Neural cell (in vitro differentiated cells): Measurements from ENCODE around the gene NEK4. TPM values are rescaled to one million over a fixed set of nuclear protein-coding genes. Genes with fewer than 3 reads are reported as not detected.
"Not testable (repeated sequence)": the region's sequence is repeated elsewhere in the genome, so short reads cannot be mapped to it uniquely, and the experiment has no call there.

Source experiments
- H2AFZ ChIP-seq: fragments of 200-600, 300-800 bp; sonication (generic), shearing (Covaris generic); 2 replicates; pipeline ENCODE4 v1.6.0; 2014; ENCODE audit warnings: low read depth, mild to moderate bottlenecking, antibody characterized with exemption, low read length, moderate library complexity
- H3F3A ChIP-seq: fragments of 200-600 bp; shearing (Covaris generic); 2 replicates; pipeline ENCODE4 v1.6.1; 2016; ENCODE audit warnings: mild to moderate bottlenecking, moderate library complexity, mixed read lengths, antibody characterized with exemption, low read length; ENCODE audit not compliant: insufficient read depth, poor library complexity, severe bottlenecking
- H3K27ac ChIP-seq: fragments of 200-600, 300-800 bp; sonication (generic), shearing (Covaris generic); 2 replicates; pipeline ENCODE4 v1.5.1; 2014; ENCODE audit warnings: mild to moderate bottlenecking, low read length, moderate library complexity
- H3K27me3 ChIP-seq: fragments of 300-800, 200-600 bp; sonication (generic), shearing (Covaris generic); 2 replicates; pipeline ENCODE4 v1.6.0; 2014; ENCODE audit warnings: mild to moderate bottlenecking, low read depth, low read length, moderate library complexity; ENCODE audit not compliant: insufficient read depth
- H3K36me3 ChIP-seq: fragments of 300-800, 200-600 bp; sonication (generic), shearing (Covaris generic); 2 replicates; pipeline ENCODE4 v1.5.1; 2014; ENCODE audit warnings: mild to moderate bottlenecking, antibody characterized with exemption, low read length, moderate library complexity; ENCODE audit not compliant: insufficient read depth
- H3K4me2 ChIP-seq: fragments of 300-800, 200-600 bp; sonication (generic), shearing (Covaris generic); 2 replicates; pipeline ENCODE4 v1.6.0; 2014; ENCODE audit warnings: mild to moderate bottlenecking, low read length
- H3K4me3 ChIP-seq: fragments of 300-800, 200-600 bp; sonication (generic), shearing (Covaris generic); 2 replicates; pipeline ENCODE4 v1.5.1; 2014; ENCODE audit warnings: mild to moderate bottlenecking, low read length, moderate library complexity
- H3K79me2 ChIP-seq: fragments of 200-600 bp; shearing (Covaris generic); replicated peaks from 2 replicates; pipeline ENCODE4 v1.6.0; 2014; ENCODE audit warnings: mild to moderate bottlenecking, low read length, moderate library complexity; ENCODE audit not compliant: insufficient read depth
- H3K9ac ChIP-seq: fragments of 300-800, 200-600 bp; sonication (generic), shearing (Covaris generic); 2 replicates; pipeline ENCODE4 v1.6.1; 2016; ENCODE audit warnings: mild to moderate bottlenecking, low read length, mixed read lengths
- H3K9me2 ChIP-seq: fragments of 200-600 bp; shearing (Covaris generic); 2 replicates; pipeline ENCODE4 v1.6.1; 2016; ENCODE audit warnings: mild to moderate bottlenecking, low read length, mixed read lengths; ENCODE audit not compliant: insufficient read depth
- H3K9me3 ChIP-seq: fragments of 200-600, 300-800 bp; sonication (generic), shearing (Covaris generic); 2 replicates; pipeline ENCODE4 v1.6.1; 2016; ENCODE audit warnings: mild to moderate bottlenecking, mixed run types, low read length, moderate library complexity, mixed read lengths
- H4K20me1 ChIP-seq: fragments of 200-600 bp; shearing (Covaris generic); 2 replicates; pipeline ENCODE4 v1.6.1; 2016; ENCODE audit warnings: mild to moderate bottlenecking, mixed run types; ENCODE audit not compliant: insufficient read depth
- CTCF ChIP-seq: fragments of 450-650 bp; IDR thresholded peaks from 2 replicates; pipeline ENCODE4 v1.5.1; 2014; ENCODE audit warnings: antibody characterized with exemption, mild to moderate bottlenecking, moderate library complexity; ENCODE audit not compliant: poor library complexity, severe bottlenecking
- EP300 ChIP-seq: fragments of 450-650 bp; conservative IDR thresholded peaks from 2 replicates; pipeline ENCODE4 v1.6.1; 2014; ENCODE audit warnings: antibody characterized with exemption, mild to moderate bottlenecking, moderate library complexity; ENCODE audit not compliant: poor library complexity, severe bottlenecking
- EZH2 ChIP-seq: fragments of 200-600, 300-800 bp; shearing (Covaris generic), sonication (generic); IDR thresholded peaks from 2 replicates; pipeline ENCODE4 v1.6.1; 2014; ENCODE audit warnings: antibody characterized with exemption, low read length, borderline replicate concordance, mild to moderate bottlenecking; ENCODE audit not compliant: insufficient read depth, poor library complexity, severe bottlenecking
- MXI1 ChIP-seq: fragments of 450-650 bp; conservative IDR thresholded peaks from 2 replicates; pipeline ENCODE4 v1.6.1; 2014; ENCODE audit warnings: antibody characterized with exemption, mild to moderate bottlenecking; ENCODE audit not compliant: poor library complexity, severe bottlenecking
- POLR2AphosphoS5 ChIP-seq: IDR thresholded peaks from 2 replicates; pipeline ENCODE4 v1.6.1; 2012
- RAD21 ChIP-seq: fragments of 450-650 bp; conservative IDR thresholded peaks from 2 replicates; pipeline ENCODE4 v1.6.1; 2014; ENCODE audit warnings: antibody characterized with exemption, mild to moderate bottlenecking, moderate library complexity
- REST ChIP-seq: IDR thresholded peaks from 2 replicates; pipeline ENCODE4 v1.6.1; 2012; ENCODE audit warnings: borderline replicate concordance
- SMC3 ChIP-seq: fragments of 450-650 bp; conservative IDR thresholded peaks from 2 replicates; pipeline ENCODE4 v1.6.1; 2014; ENCODE audit warnings: antibody characterized with exemption, mild to moderate bottlenecking, moderate library complexity; ENCODE audit not compliant: poor library complexity
- TAF1 ChIP-seq: IDR thresholded peaks from 2 replicates; pipeline ENCODE4 v1.6.1; 2012; ENCODE audit warnings: low read depth
- polyA plus RNA-seq: library from polyadenylated mRNA; depleted of rRNA; stranded (reverse); fragments of >200 nt; gene quantifications from 2 replicates; pipeline ENCODE4 v1.2.3, GENCODE V29; 2014

NEK4 gene
- polyA plus RNA-seq, 1 donor from 2014 or later, result 45.6 TPM

GRCh38 chr3:52733256-52733891, 37.4 kb downstream of the NEK4 start:
- no peak overlapping the region for H3K27ac ChIP-seq
- H3K9me3 ChIP-seq, result no peaks in the 10 kb centered on the region
- no peaks in the 10 kb centered on the region for H3K79me2 ChIP-seq
- H3K36me3 ChIP-seq, result peaks cover 10% of the 10 kb centered on the region
- no peaks in the 10 kb centered on the region for H3K9me2 ChIP-seq
- H3K4me2 ChIP-seq, result no peak overlapping the region
- H3F3A ChIP-seq, result no peaks in the 10 kb centered on the region
- no peak overlapping the region for H2AFZ ChIP-seq
- TF ChIP-seq TAF1 (no peak), SMC3 (no peak), POLR2AphosphoS5 (no peak)
- H4K20me1 ChIP-seq, result no peaks in the 10 kb centered on the region
- no peaks in the 10 kb centered on the region for H3K27me3 ChIP-seq
- no peak overlapping the region for H3K9ac ChIP-seq
- H3K4me3 ChIP-seq, result no peak overlapping the region

- Histone ChIP-seq H3K36me3 (peaks cover 10% of the 10 kb centered on the region), H4K20me1 (no peaks in the 10 kb centered on the region), H3K9me2 (no peaks in the 10 kb centered on the region), H3F3A (no peaks in the 10 kb centered on the region), H3K9me3 (no peaks in the 10 kb centered on the region), H3K4me3 (no peak overlapping the region), H3K4me2 (no peak overlapping the region), H3K27me3 (no peaks in the 10 kb centered on the region), H2AFZ (no peak overlapping the region), H3K9ac (no peak overlapping the region), H3K27ac (no peak overlapping the region), H3K79me2 (no peaks in the 10 kb centered on the region)
- TF ChIP-seq CTCF, result no peak
- no peak for TF ChIP-seq SMC3
- TF ChIP-seq POLR2AphosphoS5, result no peak
- TF ChIP-seq EZH2, result no peak
- no peak for TF ChIP-seq RAD21
Observed at GRCh38 chr3:52731590-52731989, 39.1 kb downstream of the NEK4 start.

- TF ChIP-seq SMC3, result no peak
- no peak for TF ChIP-seq EP300
- no peak for TF ChIP-seq EZH2
- TF ChIP-seq RAD21, result no peak
- no peak for TF ChIP-seq CTCF
- TF ChIP-seq REST, result no peak
- no peak for TF ChIP-seq MXI1
- peaks cover 10% of the 10 kb centered on the region for H3K36me3 ChIP-seq
Observed at GRCh38 chr3:52730681-52731080, 40.1 kb downstream of the NEK4 start.

GRCh38 chr3:52728753-52729152, 42.0 kb downstream of the NEK4 start:
- H2AFZ ChIP-seq, H3K9ac ChIP-seq, H3K4me3 ChIP-seq, H3K27me3 ChIP-seq, H4K20me1 ChIP-seq, H3K4me2 ChIP-seq, H3K79me2 ChIP-seq, H3K27ac ChIP-seq, H3F3A ChIP-seq, H3K9me2 ChIP-seq, H3K9me3 ChIP-seq: not testable (repeated sequence)
- peaks cover 10% of the 10 kb centered on the region for H3K36me3 ChIP-seq

More at GRCh38 chr3:52730681-52731080, 40.1 kb downstream of the NEK4 start:
- H3K9ac ChIP-seq, result no peak overlapping the region
- H4K20me1 ChIP-seq, result no peaks in the 10 kb centered on the region
- no peaks in the 10 kb centered on the region for H3K9me2 ChIP-seq
- H3K9me3 ChIP-seq, result no peaks in the 10 kb centered on the region
- H3K27ac ChIP-seq, result no peak overlapping the region
- no peak overlapping the region for H2AFZ ChIP-seq
- no peak overlapping the region for H3K4me3 ChIP-seq
- H3K27me3 ChIP-seq, result no peaks in the 10 kb centered on the region
- H3K79me2 ChIP-seq, result no peaks in the 10 kb centered on the region
- no peaks in the 10 kb centered on the region for H3F3A ChIP-seq
- H3K4me2 ChIP-seq, result no peak overlapping the region
